ENCODE data around the gene MPRIP. TPM values are rescaled to one million over a fixed set of nuclear protein-coding genes. Genes with fewer than 3 reads are reported as not detected.

Gene MPRIP
- total RNA-seq, 4 donors from 2014 or later, result 61.5 to 407 (median 103) TPM

- Histone ChIP-seq H3K4me1 (peaks cover 5 to 28% of the 10 kb centered on the region in 2 donors), H3K27ac (peak overlapping the region in 1 of 2 donors; percentile 63)
Observed at GRCh38 chr17:17109256-17109655, 67.0 kb downstream of the MPRIP start.

DNA sequence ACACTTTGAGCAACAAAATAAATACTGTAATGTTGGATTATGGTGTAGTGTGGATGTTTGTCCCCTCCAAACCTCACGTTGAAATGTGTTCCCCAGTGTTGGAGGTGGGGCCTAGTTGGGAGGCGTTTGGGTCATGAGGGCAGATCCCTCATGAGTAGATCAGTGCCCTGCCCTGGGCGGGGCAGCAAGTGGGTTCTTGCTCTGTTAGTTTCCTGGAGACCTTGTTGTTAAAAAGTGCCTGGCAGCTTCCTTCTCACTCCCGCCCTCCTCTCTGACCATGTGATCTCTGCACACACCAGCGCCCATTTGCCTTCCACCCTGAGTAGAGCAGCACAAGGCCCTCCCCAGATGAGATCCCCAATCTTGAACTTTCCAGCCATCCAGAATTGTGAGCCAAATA lies 67.7 kb downstream of the MPRIP start:
- Histone ChIP-seq H3K9me3 (no peaks in the 10 kb centered on the region), H3K27me3 (no peaks in the 10 kb centered on the region), H3K4me1 (peaks cover 7 to 32% of the 10 kb centered on the region in 2 donors), H3K4me3 (no peak overlapping the region), H3K36me3 (no peaks in the 10 kb centered on the region), H3K27ac (peak overlapping the region in 1 of 2 donors; percentile 36)
- intact Hi-C loops (cut with DNase I; ENCODE audit: low total_unique reads), result no loop called here
- DNase-seq, result no peak
- TF ChIP-seq CTCF (IDR thresholded peaks at IDR 0.05), result no peak
- no peak for TF ChIP-seq POLR2A (IDR thresholded peaks at IDR 0.05)

More at GRCh38 chr17:17109256-17109655, 67.0 kb downstream of the MPRIP start:
- H3K27me3 ChIP-seq, result no peaks in the 10 kb centered on the region
- TF ChIP-seq POLR2A (IDR thresholded peaks at IDR 0.05) (no peak), CTCF (IDR thresholded peaks at IDR 0.05) (no peak)
- no peak for DNase-seq
- H3K9me3 ChIP-seq, result no peaks in the 10 kb centered on the region
- H3K4me3 ChIP-seq, result no peak overlapping the region
- intact Hi-C loops (cut with DNase I; ENCODE audit: low total_unique reads), result no loop called here
- no peaks in the 10 kb centered on the region for H3K36me3 ChIP-seq

GRCh38 chr17:17110520-17110919 lies 68.3 kb downstream of the MPRIP start:
- Histone ChIP-seq H3K4me1 (peaks cover 10 to 38% of the 10 kb centered on the region in 2 donors), H3K9me3 (no peaks in the 10 kb centered on the region), H3K27me3 (no peaks in the 10 kb centered on the region), H3K36me3 (no peaks in the 10 kb centered on the region), H3K27ac (peak overlapping the region in 1 of 2 donors; percentile 36), H3K4me3 (no peak overlapping the region)
- DNase-seq, result no peak
- no peak for TF ChIP-seq CTCF (IDR thresholded peaks at IDR 0.05)
- no peak for TF ChIP-seq POLR2A (IDR thresholded peaks at IDR 0.05)
- intact Hi-C loops (cut with DNase I; ENCODE audit: low total_unique reads), result no loop called here

- Histone ChIP-seq H3K36me3 (no peaks in the 10 kb centered on the region), H3K9me3 (no peaks in the 10 kb centered on the region), H3K27me3 (no peaks in the 10 kb centered on the region), H3K4me1 (peaks cover 9 to 38% of the 10 kb centered on the region in 2 donors), H3K27ac (no peak overlapping the region), H3K4me3 (no peak overlapping the region)
- no peak for TF ChIP-seq CTCF (IDR thresholded peaks at IDR 0.05)
- TF ChIP-seq POLR2A (IDR thresholded peaks at IDR 0.05), result no peak
- no peak for DNase-seq
- intact Hi-C loops (cut with DNase I; ENCODE audit: low total_unique reads), result no loop called here
Observed at GRCh38 chr17:17111401-17112393, 69.4 kb downstream of the MPRIP start.

GRCh38 chr17:17112628-17113200 lies 70.5 kb downstream of the MPRIP start:
- H3K36me3 ChIP-seq, result no peaks in the 10 kb centered on the region
- H3K4me1 ChIP-seq, result peaks cover 5 to 29% of the 10 kb centered on the region in 2 donors
- H3K27ac ChIP-seq, result peak overlapping the region in 1 of 2 donors; percentile 21
- intact Hi-C loops (cut with DNase I; ENCODE audit: low total_unique reads), result no loop called here
- H3K27me3 ChIP-seq, result no peaks in the 10 kb centered on the region
- H3K4me3 ChIP-seq, result no peak overlapping the region
- no peaks in the 10 kb centered on the region for H3K9me3 ChIP-seq
- no peak for DNase-seq
- TF ChIP-seq CTCF (IDR thresholded peaks at IDR 0.05), result no peak
- no peak for TF ChIP-seq POLR2A (IDR thresholded peaks at IDR 0.05)
